ACC112 (cell line): Measurements from ENCODE around the gene CNOT11.
A peak's percentile ranks its signal among the peaks of the same experiment; 100 is the strongest.
"Not testable (repeated sequence)": the region's sequence is repeated elsewhere in the genome, so short reads cannot be mapped to it uniquely, and the experiment has no call there.

Experiments used
- H2AFZ ChIP-seq: fragments of 200-600 bp; sonication (generic); one replicate; pipeline ENCODE4 v1.6.0; 2017; ENCODE audit warnings: antibody characterized with exemption, low read length; ENCODE audit not compliant: unreplicated experiment
- H3K27ac ChIP-seq: fragments of 200-600 bp; sonication (generic); 2 replicates; pipeline ENCODE4 v1.5.1; 2014; ENCODE audit warnings: low read depth, mild to moderate bottlenecking, antibody characterized with exemption, low read length, moderate library complexity
- H3K27me3 ChIP-seq: fragments of 200-600 bp; sonication (generic); 2 replicates; pipeline ENCODE4 v1.6.1; 2014; ENCODE audit warnings: mild to moderate bottlenecking, antibody characterized with exemption, low read length, moderate library complexity, mixed read lengths; ENCODE audit not compliant: insufficient read depth
- H3K36me3 ChIP-seq: fragments of 200-600 bp; sonication (generic); 2 replicates; pipeline ENCODE4 v1.6.1; 2016; ENCODE audit warnings: mild to moderate bottlenecking, antibody characterized with exemption, low read length, moderate library complexity, mixed read lengths; ENCODE audit not compliant: insufficient read depth
- H3K4me1 ChIP-seq: fragments of 200-600 bp; sonication (generic); one replicate; pipeline ENCODE4 v1.6.1; 2016; ENCODE audit warnings: low read length, mixed read lengths; ENCODE audit not compliant: insufficient read depth, unreplicated experiment, control insufficient read depth
- H3K4me3 ChIP-seq: fragments of 200-600 bp; sonication (generic); 2 replicates; pipeline ENCODE4 v1.5.1; 2014; ENCODE audit warnings: mild to moderate bottlenecking, low read depth, low read length
- H3K79me2 ChIP-seq: fragments of 200-600 bp; sonication (generic); one replicate; pipeline ENCODE4 v1.6.0; 2016; ENCODE audit warnings: low read length; ENCODE audit not compliant: control insufficient read depth, unreplicated experiment, insufficient read depth

CNOT11 gene

GRCh38 chr2:101248756-101249155 lies 3.9 kb upstream of the CNOT11 start:
- not testable (repeated sequence) for H3K27me3 ChIP-seq

GRCh38 chr2:101249826-101250225 lies 2.9 kb upstream of the CNOT11 start:
- H3K4me3 ChIP-seq = no peak overlapping the region
- no peak overlapping the region for H2AFZ ChIP-seq
- H3K79me2 ChIP-seq = peaks cover 21% of the 10 kb centered on the region
- no peaks in the 10 kb centered on the region for H3K36me3 ChIP-seq
- H3K27ac ChIP-seq = no peak overlapping the region
- peaks cover 14% of the 10 kb centered on the region for H3K4me1 ChIP-seq
- H3K27me3 ChIP-seq = no peaks in the 10 kb centered on the region

More at GRCh38 chr2:101248756-101249155, 3.9 kb upstream of the CNOT11 start:
- H3K4me1 ChIP-seq, H3K27ac ChIP-seq, H3K36me3 ChIP-seq, H3K4me3 ChIP-seq, H2AFZ ChIP-seq, H3K79me2 ChIP-seq: not testable (repeated sequence)

GRCh38 chr2:101251246-101251781 lies 1.4 kb upstream of the CNOT11 start:
- H3K27me3 ChIP-seq, H2AFZ ChIP-seq, H3K27ac ChIP-seq, H3K36me3 ChIP-seq, H3K4me3 ChIP-seq: not testable (repeated sequence)
- peaks cover 32% of the 10 kb centered on the region for H3K79me2 ChIP-seq
- H3K4me1 ChIP-seq = peaks cover 20% of the 10 kb centered on the region

- Histone ChIP-seq H3K79me2 (peaks cover 36% of the 10 kb centered on the region), H3K36me3 (no peaks in the 10 kb centered on the region), H3K27me3 (no peaks in the 10 kb centered on the region), H3K4me3 (peak overlapping the region; percentile 97), H3K27ac (0 out of 2 replicates have a peak overlapping the region, but pooled peaks have one; percentile 49), H3K4me1 (peaks cover 24% of the 10 kb centered on the region), H2AFZ (peak overlapping the region; percentile 97)
These were observed 760 bp upstream of the CNOT11 start for GRCh38 chr2:101251844-101252407.

GRCh38 chr2:101253013-101253702 lies 472 bp downstream of the CNOT11 start:
- Histone ChIP-seq H3K4me1 (peaks cover 24% of the 10 kb centered on the region), H3K4me3 (peak overlapping the region; percentile 97), H3K27ac (peak overlapping the region; percentile 66), H2AFZ (peak overlapping the region; percentile 96), H3K79me2 (peaks cover 39% of the 10 kb centered on the region), H3K36me3 (no peaks in the 10 kb centered on the region), H3K27me3 (no peaks in the 10 kb centered on the region)

GRCh38 chr2:101253703-101254450 lies 1.2 kb downstream of the CNOT11 start:
- Histone ChIP-seq H3K36me3 (peaks cover 2% of the 10 kb centered on the region; the same call in 1 of the 2 replicates), H3K4me1 (peaks cover 24% of the 10 kb centered on the region), H3K27ac (no peak overlapping the region), H3K79me2 (peaks cover 39% of the 10 kb centered on the region), H3K4me3 (peak overlapping the region; percentile 97), H3K27me3 (no peaks in the 10 kb centered on the region), H2AFZ (no peak overlapping the region)

GRCh38 chr2:101255501-101255900 lies 2.8 kb downstream of the CNOT11 start:
- H3K4me1 ChIP-seq = peaks cover 24% of the 10 kb centered on the region
- peaks cover 39% of the 10 kb centered on the region for H3K79me2 ChIP-seq
- no peak overlapping the region for H3K27ac ChIP-seq
- H2AFZ ChIP-seq = no peak overlapping the region
- peaks cover 8% of the 10 kb centered on the region; the same call in 1 of the 2 replicates for H3K36me3 ChIP-seq
- no peak overlapping the region for H3K4me3 ChIP-seq
- no peaks in the 10 kb centered on the region for H3K27me3 ChIP-seq

- peaks cover 8% of the 10 kb centered on the region; the same call in 1 of the 2 replicates for H3K36me3 ChIP-seq
- H3K79me2 ChIP-seq = peaks cover 39% of the 10 kb centered on the region
- peaks cover 24% of the 10 kb centered on the region for H3K4me1 ChIP-seq
- H2AFZ ChIP-seq = no peak overlapping the region
- no peaks in the 10 kb centered on the region for H3K27me3 ChIP-seq
- H3K4me3 ChIP-seq = no peak overlapping the region
- no peak overlapping the region for H3K27ac ChIP-seq
These were observed 3.6 kb downstream of the CNOT11 start for GRCh38 chr2:101256316-101256715.

- Histone ChIP-seq H3K36me3 (peaks cover 8% of the 10 kb centered on the region), H3K4me3 (no peak overlapping the region), H3K4me1 (peaks cover 20% of the 10 kb centered on the region), H2AFZ (no peak overlapping the region), H3K27ac (no peak overlapping the region), H3K79me2 (peaks cover 29% of the 10 kb centered on the region), H3K27me3 (no peaks in the 10 kb centered on the region)
These were observed 6.1 kb downstream of the CNOT11 start for GRCh38 chr2:101258804-101259203.

- Histone ChIP-seq H3K27ac (no peak overlapping the region), H3K27me3 (no peaks in the 10 kb centered on the region), H3K4me1 (no peaks in the 10 kb centered on the region), H3K36me3 (peaks cover 17% of the 10 kb centered on the region), H3K79me2 (peaks cover 3% of the 10 kb centered on the region), H2AFZ (no peak overlapping the region), H3K4me3 (no peak overlapping the region)
These were observed 9.5 kb downstream of the CNOT11 start for GRCh38 chr2:101262142-101262541.
